Measurements from ENCODE around the gene GLB1L2. TPM values are rescaled to one million over a fixed set of nuclear protein-coding genes. Genes with fewer than 3 reads are reported as not detected.
A peak's percentile ranks its signal among the peaks of the same experiment; 100 is the strongest.

GLB1L2 gene
- total RNA-seq, 3 donors from 2014 or later (not counting 1 experiment from before 2014, with no cell fraction given): 0.57 to 3.3 (median 0.61) TPM

DNA sequence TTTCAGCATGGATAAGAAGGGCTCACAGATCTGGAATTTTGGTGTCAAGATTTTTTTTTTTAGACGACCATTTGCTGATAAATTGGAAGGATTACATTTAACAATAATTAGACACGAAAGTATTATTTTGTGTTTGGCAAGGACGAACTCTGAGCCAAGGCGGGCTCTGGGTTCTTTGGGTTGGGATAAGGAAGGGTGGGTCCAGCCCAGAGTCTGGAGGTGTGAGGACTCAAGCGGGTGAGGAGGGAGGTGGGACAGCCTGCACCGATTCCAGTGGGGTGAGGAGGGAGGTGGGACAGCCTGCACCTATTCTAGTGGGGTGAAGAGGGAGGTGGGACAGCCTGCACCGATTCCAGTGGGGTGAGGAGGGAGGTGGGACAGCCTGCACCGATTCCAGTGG, 76.1 kb downstream of the GLB1L2 start:
- H3K36me3 Mint-ChIP-seq: no peaks in the 10 kb centered on the region
- DNase-seq (no peak), ATAC-seq (no peak)
- Histone ChIP-seq H3K36me3 (ENCODE audit: control insufficient read depth, insufficient read depth, low read length) (no peaks in the 10 kb centered on the region), H3K4me1 (ENCODE audit: control insufficient read depth, insufficient read depth, low read length) (peaks cover 52% of the 10 kb centered on the region), H3K27me3 (ENCODE audit: control insufficient read depth, insufficient read depth, low read length) (peaks cover 17% of the 10 kb centered on the region), H3K27ac (ENCODE audit: low read length) (no peak overlapping the region), H3K4me3 (ENCODE audit: low read length) (no peak overlapping the region), H3K9me3 (ENCODE audit: control insufficient read depth, insufficient read depth, low read length) (no peaks in the 10 kb centered on the region)
- H3K4me1 Mint-ChIP-seq: peaks cover 36 to 60% of the 10 kb centered on the region in 2 donors
- peak overlapping the region; percentile 63 for H3K4me3 Mint-ChIP-seq
- H3K27me3 Mint-ChIP-seq (ENCODE audit: low read depth in 2 of 2): peaks cover 0 to 14% of the 10 kb centered on the region in 2 donors
- H3K9me3 Mint-ChIP-seq: no peaks in the 10 kb centered on the region
- H3K27ac Mint-ChIP-seq: peak overlapping the region; percentile 75 to 76
- TF ChIP-seq, protein P1, sequence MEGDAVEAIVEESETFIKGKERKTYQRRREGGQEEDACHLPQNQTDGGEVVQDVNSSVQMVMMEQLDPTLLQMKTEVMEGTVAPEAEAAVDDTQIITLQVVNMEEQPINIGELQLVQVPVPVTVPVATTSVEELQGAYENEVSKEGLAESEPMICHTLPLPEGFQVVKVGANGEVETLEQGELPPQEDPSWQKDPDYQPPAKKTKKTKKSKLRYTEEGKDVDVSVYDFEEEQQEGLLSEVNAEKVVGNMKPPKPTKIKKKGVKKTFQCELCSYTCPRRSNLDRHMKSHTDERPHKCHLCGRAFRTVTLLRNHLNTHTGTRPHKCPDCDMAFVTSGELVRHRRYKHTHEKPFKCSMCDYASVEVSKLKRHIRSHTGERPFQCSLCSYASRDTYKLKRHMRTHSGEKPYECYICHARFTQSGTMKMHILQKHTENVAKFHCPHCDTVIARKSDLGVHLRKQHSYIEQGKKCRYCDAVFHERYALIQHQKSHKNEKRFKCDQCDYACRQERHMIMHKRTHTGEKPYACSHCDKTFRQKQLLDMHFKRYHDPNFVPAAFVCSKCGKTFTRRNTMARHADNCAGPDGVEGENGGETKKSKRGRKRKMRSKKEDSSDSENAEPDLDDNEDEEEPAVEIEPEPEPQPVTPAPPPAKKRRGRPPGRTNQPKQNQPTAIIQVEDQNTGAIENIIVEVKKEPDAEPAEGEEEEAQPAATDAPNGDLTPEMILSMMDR (IDR thresholded peaks at IDR 0.05): no peak
- intact Hi-C loops (cut with micrococcal nuclease): no loop called here
- WGBS (ENCODE audit: insufficient coverage): 67% methylated on average over 8 of the region's 8 CpGs

DNA sequence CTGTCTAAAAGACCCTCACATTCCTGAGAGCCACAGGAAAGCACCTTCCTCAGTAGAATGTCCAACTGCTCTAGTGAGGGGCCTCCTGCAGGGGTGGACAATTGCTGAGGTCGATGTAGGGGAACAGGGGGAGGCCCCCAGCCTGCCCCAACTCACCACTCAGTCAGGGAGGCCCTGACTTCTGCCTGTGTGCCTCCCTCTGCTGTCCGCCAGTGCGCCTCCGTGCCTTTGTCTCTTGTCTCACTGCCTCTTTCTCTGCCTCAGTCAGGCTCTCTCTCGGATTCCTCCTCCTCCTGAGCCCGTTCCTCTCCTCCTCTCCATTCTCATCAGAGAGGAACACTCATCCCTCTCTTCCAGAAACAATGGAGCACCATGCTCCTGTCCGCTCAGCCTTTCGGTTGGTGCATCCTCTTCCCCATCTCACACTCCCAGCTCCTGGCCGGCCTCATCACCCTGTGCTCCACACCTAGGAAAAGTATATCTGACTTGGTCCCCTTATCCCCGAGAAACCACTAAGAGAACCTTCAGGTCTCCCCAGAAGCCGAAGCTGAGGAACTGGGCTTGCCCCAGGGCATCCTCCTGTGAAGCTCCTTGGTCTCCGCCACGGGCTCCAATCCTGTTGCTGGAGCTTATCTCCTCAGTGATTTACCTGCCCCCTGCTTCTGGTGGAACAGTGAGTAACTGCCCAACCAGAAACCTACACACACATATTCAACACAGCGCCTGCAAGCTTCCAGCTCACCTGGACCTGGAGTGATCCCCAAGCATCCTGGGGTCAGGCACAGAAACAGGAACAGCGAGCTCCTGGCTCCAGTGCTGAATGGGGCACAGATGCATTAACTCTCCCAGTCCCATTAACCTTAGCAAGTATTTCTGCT, 78.0 kb downstream of the GLB1L2 start:
- H3K27ac ChIP-seq (ENCODE audit: low read length): no peak overlapping the region
- no peak for ATAC-seq
- Mint-ChIP-seq H3K4me1 (peaks cover 46 to 66% of the 10 kb centered on the region in 2 donors), H3K9me3 (no peaks in the 10 kb centered on the region), H3K36me3 (no peaks in the 10 kb centered on the region), H3K27me3 (ENCODE audit: low read depth in 2 of 2) (peaks cover 6 to 21% of the 10 kb centered on the region in 2 donors), H3K4me3 (peak overlapping the region; percentile 89), H3K27ac (peak overlapping the region in 1 of 2 donors; percentile 90)
- H3K4me3 ChIP-seq (ENCODE audit: low read length): no peak overlapping the region
- WGBS (ENCODE audit: insufficient coverage): 84% methylated on average over 15 of the region's 15 CpGs
- no peaks in the 10 kb centered on the region for H3K36me3 ChIP-seq (ENCODE audit: control insufficient read depth, insufficient read depth, low read length)
- TF ChIP-seq, protein P1 (IDR thresholded peaks at IDR 0.05): no peak
- intact Hi-C loops (cut with micrococcal nuclease): no loop called here
- no peak for DNase-seq
- H3K9me3 ChIP-seq (ENCODE audit: control insufficient read depth, insufficient read depth, low read length): no peaks in the 10 kb centered on the region
- H3K4me1 ChIP-seq (ENCODE audit: control insufficient read depth, insufficient read depth, low read length): peaks cover 53% of the 10 kb centered on the region
- peaks cover 17% of the 10 kb centered on the region for H3K27me3 ChIP-seq (ENCODE audit: control insufficient read depth, insufficient read depth, low read length)

DNA sequence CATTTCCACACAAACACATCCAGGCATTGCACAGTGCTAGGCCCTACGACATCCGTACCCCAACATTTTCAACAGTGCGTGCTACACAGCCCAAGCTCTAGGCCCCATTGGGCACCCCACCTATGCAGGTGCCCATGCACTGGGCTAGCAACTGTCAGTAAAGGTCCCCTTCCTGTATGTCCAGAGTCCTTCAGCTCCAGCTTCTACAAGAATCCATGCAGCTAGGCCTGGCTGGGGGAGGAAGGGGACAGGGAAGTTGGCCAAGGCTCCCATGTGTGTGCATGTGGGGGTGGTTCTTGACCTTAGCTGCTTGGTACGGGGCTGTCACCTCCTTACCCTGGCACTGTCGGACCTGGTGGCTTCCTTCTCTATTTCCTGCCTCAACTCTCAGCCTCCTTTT, 79.0 kb downstream of the GLB1L2 start:
- intact Hi-C loops (cut with micrococcal nuclease): no loop called here
- no peak for DNase-seq
- Histone ChIP-seq H3K27me3 (ENCODE audit: control insufficient read depth, insufficient read depth, low read length) (peaks cover 17% of the 10 kb centered on the region), H3K4me1 (ENCODE audit: control insufficient read depth, insufficient read depth, low read length) (peaks cover 48% of the 10 kb centered on the region), H3K9me3 (ENCODE audit: control insufficient read depth, insufficient read depth, low read length) (no peaks in the 10 kb centered on the region), H3K4me3 (ENCODE audit: low read length) (peak overlapping the region; percentile 44), H3K36me3 (ENCODE audit: control insufficient read depth, insufficient read depth, low read length) (no peaks in the 10 kb centered on the region), H3K27ac (ENCODE audit: low read length) (peak overlapping the region; percentile 55)
- no peak for ATAC-seq
- Mint-ChIP-seq H3K36me3 (no peaks in the 10 kb centered on the region), H3K4me1 (peaks cover 51 to 68% of the 10 kb centered on the region in 2 donors), H3K27me3 (ENCODE audit: low read depth in 2 of 2) (peaks cover 6 to 27% of the 10 kb centered on the region in 2 donors), H3K27ac (peak overlapping the region; percentile 50 to 90), H3K4me3 (peak overlapping the region; percentile 89), H3K9me3 (no peaks in the 10 kb centered on the region)
- WGBS (ENCODE audit: insufficient coverage): 72% methylated on average over 4 of the region's 5 CpGs
- TF ChIP-seq, protein P1 (IDR thresholded peaks at IDR 0.05): no peak

All from natural killer cell (primary cell).